H54 (cell line): ENCODE data around the gene CREB3.

ENCODE experiments used
- DNase-seq: peaks from one replicate; pipeline ENCODE4 v3.0.0; 2011; ENCODE audit warnings: low spot score, mixed read lengths; ENCODE audit not compliant: insufficient read length
- FAIRE-seq: peaks from 3 replicates; lab custom pipeline; 2011; peaks lifted over from hg19 to GRCh38; lab: Jason Lieb, UNC
- POLR2A ChIP-seq: IDR thresholded peaks from 2 replicates; pipeline ENCODE4 v1.6.1; 2011; ENCODE audit warnings: low read depth, mild to moderate bottlenecking, low read length

Gene CREB3

DNA sequence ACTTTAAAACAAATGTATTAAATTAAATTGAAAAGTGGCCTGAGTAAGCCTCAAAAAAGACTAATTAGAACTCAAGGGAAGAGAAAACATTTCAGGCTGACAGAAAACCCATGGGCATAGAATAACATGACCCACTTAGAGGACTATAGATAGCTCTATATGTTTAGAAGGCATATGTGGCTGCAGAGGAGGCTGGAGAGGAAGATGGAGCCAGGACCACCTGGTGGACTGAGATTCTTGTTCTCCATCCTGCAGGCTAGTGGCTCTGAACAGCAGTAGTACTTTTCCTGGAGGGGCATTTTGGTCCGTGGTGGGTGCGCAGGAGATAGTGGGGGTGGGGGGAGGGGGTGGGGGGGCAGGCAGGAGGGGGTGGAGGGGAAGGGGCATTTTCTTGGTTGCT lies 48.6 kb downstream of the CREB3 start:
- FAIRE-seq (no peak), DNase-seq (no peak)
- no peak for TF ChIP-seq POLR2A

DNA sequence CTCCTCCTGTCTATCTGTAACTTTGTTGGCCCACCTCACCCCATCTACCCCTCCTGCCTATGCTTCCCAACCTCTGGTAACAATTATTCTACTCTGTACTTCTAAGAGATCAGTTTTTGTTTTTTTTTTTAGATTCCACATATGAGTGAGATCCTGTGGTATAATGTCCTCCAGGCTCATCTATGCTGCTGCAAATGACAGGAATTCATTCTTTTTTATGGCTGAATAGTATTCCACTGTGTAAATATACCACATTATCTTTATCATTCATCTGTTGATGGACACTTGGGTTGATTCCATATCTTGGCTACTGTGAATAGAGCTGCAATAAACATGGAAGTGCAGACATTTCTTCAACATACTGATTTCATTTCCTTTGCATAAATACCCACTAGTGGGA lies 51.0 kb downstream of the CREB3 start:
- TF ChIP-seq POLR2A: no peak
- FAIRE-seq (no peak), DNase-seq (no peak)
